Kidney epithelial cell (primary cell): ENCODE data around the gene PHPT1. TPM values are rescaled to one million over a fixed set of nuclear protein-coding genes. Genes with fewer than 3 reads are reported as not detected.
"Not testable (repeated sequence)": the region's sequence is repeated elsewhere in the genome, so short reads cannot be mapped to it uniquely, and the experiment has no call there.

Experiments used
- DNase-seq: peaks from one replicate; pipeline ENCODE4 v3.0.0-alpha.2; 2010; ENCODE audit warnings: low read depth
- H3K27me3 ChIP-seq: 2 replicates; pipeline ENCODE4 v1.6.0; 2011; ENCODE audit warnings: low read length; ENCODE audit not compliant: control insufficient read depth, insufficient read depth
- H3K36me3 ChIP-seq: 2 replicates; pipeline ENCODE4 v1.5.1; 2011; ENCODE audit warnings: low read length; ENCODE audit not compliant: control insufficient read depth, insufficient read depth
- H3K4me3 ChIP-seq: 2 replicates; pipeline ENCODE4 v1.5.1; 2011; ENCODE audit warnings: low read depth, mild to moderate bottlenecking, control low read depth, low read length
- CTCF ChIP-seq: IDR thresholded peaks from 2 replicates; pipeline ENCODE4 v1.5.1; 2011; ENCODE audit warnings: mild to moderate bottlenecking, moderate library complexity, low read length, control low read depth, inconsistent platforms; ENCODE audit not compliant: insufficient read depth, poor library complexity, severe bottlenecking
- total RNA-seq: library from RNA; depleted of rRNA; stranded (reverse); fragments of >200 nt; gene quantifications from 2 replicates; pipeline ENCODE4 v1.2.3, GENCODE V29; 2015

PHPT1 gene
- total RNA-seq, 1 donor from 2014 or later, result 129 TPM

- H3K27me3 ChIP-seq, result no peaks in the 10 kb centered on the region
- no peak for DNase-seq
- no peak overlapping the region for H3K4me3 ChIP-seq
- no peak for TF ChIP-seq CTCF
- H3K36me3 ChIP-seq, result no peaks in the 10 kb centered on the region
These were observed 13.0 kb upstream of the PHPT1 start for GRCh38 chr9:136835932-136836904.

GRCh38 chr9:136837146-136837855 lies 11.9 kb upstream of the PHPT1 start:
- DNase-seq, result no peak
- TF ChIP-seq CTCF, result no peak
- H3K36me3 ChIP-seq, result no peaks in the 10 kb centered on the region
- no peaks in the 10 kb centered on the region for H3K27me3 ChIP-seq
- H3K4me3 ChIP-seq, result no peak overlapping the region

GRCh38 chr9:136837856-136838277 lies 11.3 kb upstream of the PHPT1 start:
- DNase-seq, H3K4me3 ChIP-seq, H3K36me3 ChIP-seq, H3K27me3 ChIP-seq: not testable (repeated sequence)

GRCh38 chr9:136838314-136839228 lies 10.6 kb upstream of the PHPT1 start:
- Histone ChIP-seq H3K36me3 (no peaks in the 10 kb centered on the region), H3K27me3 (peaks cover 5% of the 10 kb centered on the region)

GRCh38 chr9:136839229-136840139 lies 9.7 kb upstream of the PHPT1 start:
- no peak for TF ChIP-seq CTCF
- H3K27me3 ChIP-seq, result peaks cover 14% of the 10 kb centered on the region

More at GRCh38 chr9:136838314-136839228, 10.6 kb upstream of the PHPT1 start:
- DNase-seq, result no peak
- no peak overlapping the region for H3K4me3 ChIP-seq
- TF ChIP-seq CTCF, result no peak

More at GRCh38 chr9:136839229-136840139, 9.7 kb upstream of the PHPT1 start:
- no peak overlapping the region for H3K4me3 ChIP-seq
- DNase-seq, result no peak
- H3K36me3 ChIP-seq, result no peaks in the 10 kb centered on the region
